WTC11 (cell line): ENCODE measurements around the gene HSPB6. TPM values are rescaled to one million over a fixed set of nuclear protein-coding genes. Genes with fewer than 3 reads are reported as not detected.

ENCODE experiments used
- ATAC-seq: fragments of 200-7000 bp; cut with Tn5 transposase; 2 replicates; pipeline ENCODE4 v1.10.0; 2021; ENCODE audit warnings: mild to moderate bottlenecking, moderate library complexity
- CTCF ChIA-PET: fragments of 300-600 bp; sonication (Branson Sonifier 250); formaldehyde crosslinking; loops from one replicate; lab custom pipeline; 2021; ENCODE audit warnings: antibody characterized with exemption; lab: Charles Lee
- POLR2A ChIA-PET: fragments of 350-600 bp; sonication (Branson Sonifier 250); formaldehyde crosslinking; loops from one replicate; lab custom pipeline; 2021; ENCODE audit warnings: antibody characterized with exemption; lab: Charles Lee
- DNase-seq: peaks from one replicate; pipeline ENCODE4 v3.0.0; 2021; ENCODE audit warnings: low spot score
- H3K27ac Mint-ChIP-seq: 2 replicates; pipeline ENCODE4 v1.8.0; 2021; ENCODE audit warnings: mixed read lengths
- H3K27me3 Mint-ChIP-seq: 2 replicates; pipeline ENCODE4 v1.8.0; 2021; ENCODE audit warnings: low read depth, mild to moderate bottlenecking, moderate library complexity, mixed read lengths
- H3K36me3 Mint-ChIP-seq: 2 replicates; pipeline ENCODE4 v1.8.0; 2021; ENCODE audit warnings: mixed read lengths
- H3K4me1 Mint-ChIP-seq: 2 replicates; pipeline ENCODE4 v1.8.0; 2022; ENCODE audit warnings: mixed read lengths
- H3K4me3 Mint-ChIP-seq: 2 replicates; pipeline ENCODE4 v1.8.0; 2021; ENCODE audit warnings: mild to moderate bottlenecking, moderate library complexity, mixed read lengths
- H3K9me3 Mint-ChIP-seq: 2 replicates; pipeline ENCODE4 v1.8.0; 2021; ENCODE audit warnings: mixed read lengths
- ARID4B ChIP-seq: sonication (generic); formaldehyde crosslinking; IDR thresholded peaks from 2 replicates; pipeline ENCODE4 v1.8.0; 2023; ENCODE audit warnings: missing genetic modification reagents, mild to moderate bottlenecking, borderline replicate concordance
- CBFB ChIP-seq: sonication (generic); formaldehyde crosslinking; IDR thresholded peaks from 2 replicates; pipeline ENCODE4 v1.8.1; 2022; ENCODE audit warnings: mild to moderate bottlenecking, low read depth, missing genetic modification reagents
- ELF4 ChIP-seq: sonication (generic); formaldehyde crosslinking; IDR thresholded peaks from 2 replicates; pipeline ENCODE4 v1.8.1; 2022; ENCODE audit warnings: low read depth, mild to moderate bottlenecking, moderate library complexity, missing genetic modification reagents
- ETV6 ChIP-seq: sonication (generic); formaldehyde crosslinking; IDR thresholded peaks from 2 replicates; pipeline ENCODE4 v1.8.1; 2022; ENCODE audit warnings: mild to moderate bottlenecking, missing genetic modification reagents
- HMGA2 ChIP-seq: fragments of 250-450 bp; sonication (Bioruptor Pico); IDR thresholded peaks from 2 replicates; pipeline ENCODE4 v1.4.0; 2021; ENCODE audit warnings: mild to moderate bottlenecking, moderate library complexity
- MLX ChIP-seq: sonication (generic); formaldehyde crosslinking; IDR thresholded peaks from 2 replicates; pipeline ENCODE4 v1.8.1; 2023; ENCODE audit warnings: mild to moderate bottlenecking, missing genetic modification reagents, moderate library complexity
- MYBL2 ChIP-seq: sonication (generic); formaldehyde crosslinking; IDR thresholded peaks from 2 replicates; pipeline ENCODE4 v1.8.1; 2023; ENCODE audit warnings: mild to moderate bottlenecking, moderate library complexity, missing genetic modification reagents
- NR1H2 ChIP-seq: sonication (generic); formaldehyde crosslinking; IDR thresholded peaks from 2 replicates; pipeline ENCODE4 v1.9.0; 2021; ENCODE audit warnings: mild to moderate bottlenecking, moderate library complexity, missing genetic modification reagents
- NR2C2 ChIP-seq: sonication (generic); formaldehyde crosslinking; IDR thresholded peaks from 2 replicates; pipeline ENCODE4 v1.8.0; 2022; ENCODE audit warnings: mild to moderate bottlenecking, missing genetic modification reagents
- PRDM15 ChIP-seq: sonication (generic); formaldehyde crosslinking; IDR thresholded peaks from 2 replicates; pipeline ENCODE4 v1.8.0; 2022; ENCODE audit warnings: missing genetic modification reagents
- RORB ChIP-seq: fragments of 250-450 bp; sonication (Bioruptor Pico); IDR thresholded peaks from 2 replicates; pipeline ENCODE4 v1.9.0; 2021; ENCODE audit warnings: mild to moderate bottlenecking
- TEAD1 ChIP-seq: sonication (generic); formaldehyde crosslinking; IDR thresholded peaks from 2 replicates; pipeline ENCODE4 v1.8.0; 2022; ENCODE audit warnings: mild to moderate bottlenecking, missing genetic modification reagents
- ZBTB21 ChIP-seq: sonication (generic); formaldehyde crosslinking; IDR thresholded peaks from 2 replicates; pipeline ENCODE4 v1.8.1; 2023; ENCODE audit warnings: mild to moderate bottlenecking, missing genetic modification reagents, borderline replicate concordance
- ZNF138 ChIP-seq: sonication (generic); formaldehyde crosslinking; conservative IDR thresholded peaks from 2 replicates; pipeline ENCODE4 v1.8.1; 2022; ENCODE audit warnings: mild to moderate bottlenecking, moderate library complexity, missing genetic modification reagents
- ZNF232 ChIP-seq: sonication (generic); formaldehyde crosslinking; IDR thresholded peaks from 2 replicates; pipeline ENCODE4 v1.8.0; 2022; ENCODE audit warnings: mild to moderate bottlenecking, missing genetic modification reagents
- ZNF423 ChIP-seq: fragments of 250-450 bp; sonication (Bioruptor Pico); IDR thresholded peaks from 2 replicates; pipeline ENCODE4 v2.1.2; 2022; ENCODE audit warnings: mild to moderate bottlenecking, moderate library complexity
- total RNA-seq: library from RNA; stranded (reverse); gene quantifications from 3 replicates; pipeline ENCODE4 v1.2.3, GENCODE V29; 2021

Gene HSPB6
- total RNA-seq, 1 experiment from 2014 or later: 1.7 TPM

GRCh38 chr19:35740108-35740422 lies 16.8 kb downstream of the HSPB6 start:
- Mint-ChIP-seq H3K27me3 (no peaks in the 10 kb centered on the region), H3K27ac (no peak overlapping the region), H3K4me3 (peak overlapping the region; percentile 81), H3K9me3 (no peaks in the 10 kb centered on the region), H3K4me1 (peaks cover 11% of the 10 kb centered on the region), H3K36me3 (peaks cover 21% of the 10 kb centered on the region)
- ChIA-PET CTCF (interaction anchor here (0.9 to 1.6 kb wide), 17 partner anchors 8 to 230 kb away, joined by 3 to 25 read pairs (median 5); partner anchors contain the start of gene LIN37), POLR2A (interaction anchor here (0.9 to 1.3 kb wide), 12 partner anchors 9 to 268 kb away, joined by 3 to 13 read pairs (median 4); partner anchors contain the start of genes HSPB6, PROSER3 and SYNE4)
- TF ChIP-seq ZNF138 (CRISPR knock-in tag): no peak
- no peak for TF ChIP-seq CBFB (CRISPR knock-in tag)
- TF ChIP-seq ARID4B: 0 out of 2 replicates have a peak, but pooled peaks have one; percentile 50
- no peak for TF ChIP-seq MYBL2 (CRISPR knock-in tag)
- no peak for TF ChIP-seq ZNF232 (CRISPR knock-in tag)
- TF ChIP-seq RORB (CRISPR knock-in tag): no peak
- TF ChIP-seq TEAD1: no peak
- peak; percentile 48 for TF ChIP-seq ZNF423 (CRISPR knock-in tag)
- 0 out of 2 replicates have a peak, but pooled peaks have one; percentile 56 for TF ChIP-seq ETV6 (CRISPR knock-in tag)
- TF ChIP-seq HMGA2 (CRISPR knock-in tag): no peak
- no peak for ATAC-seq
- no peak for DNase-seq

- ChIA-PET CTCF (interaction anchor here (0.7 to 1.6 kb wide), 11 partner anchors 9 to 192 kb away, joined by 3 to 25 read pairs (median 6); partner anchors contain the start of gene LIN37), POLR2A (interaction anchor here (0.8 to 1.3 kb wide), 8 partner anchors 9 to 269 kb away, joined by 3 to 10 read pairs (median 3); partner anchors contain the start of gene SYNE4)
- Mint-ChIP-seq H3K27me3 (no peaks in the 10 kb centered on the region), H3K27ac (no peak overlapping the region; the same call in 1 of the 2 replicates), H3K4me1 (peaks cover 10% of the 10 kb centered on the region), H3K9me3 (no peaks in the 10 kb centered on the region), H3K4me3 (peak overlapping the region; percentile 81), H3K36me3 (peaks cover 26% of the 10 kb centered on the region)
- no peak for DNase-seq
- ATAC-seq: no peak
- TF ChIP-seq PRDM15 (CRISPR knock-in tag) (no peak), MLX (0 out of 2 replicates have a peak, but pooled peaks have one; percentile 27)
Measured at GRCh38 chr19:35739275-35740107, 17.3 kb downstream of the HSPB6 start.

GRCh38 chr19:35738887-35739229 lies 18.0 kb downstream of the HSPB6 start:
- peaks cover 32% of the 10 kb centered on the region for H3K36me3 Mint-ChIP-seq
- CTCF ChIA-PET: interaction anchor here (0.7 kb wide), 1 partner anchor 46 kb away, joined by 3 read pairs; no protein-coding TSS in a partner anchor
- no peaks in the 10 kb centered on the region for H3K27me3 Mint-ChIP-seq
- H3K27ac Mint-ChIP-seq: no peak overlapping the region
- no peak for DNase-seq
- POLR2A ChIA-PET: interaction anchor here (0.8 kb wide), 1 partner anchor 46 kb away, joined by 3 read pairs; no protein-coding TSS in a partner anchor
- no peak overlapping the region for H3K4me3 Mint-ChIP-seq
- no peaks in the 10 kb centered on the region for H3K9me3 Mint-ChIP-seq
- H3K4me1 Mint-ChIP-seq: peaks cover 6% of the 10 kb centered on the region
- no peak for ATAC-seq
- TF ChIP-seq ZBTB21 (CRISPR knock-in tag) (no peak), NR1H2 (no peak), ELF4 (CRISPR knock-in tag) (no peak), RORB (CRISPR knock-in tag) (no peak), ARID4B (no peak), NR2C2 (no peak)
